SU-DHL-6 (cell line): ENCODE measurements around the gene AKR1C8.

ENCODE experiments used
- CTCF ChIP-seq: fragments of 200-600 bp; sonication (generic); IDR thresholded peaks from one replicate; pipeline ENCODE4 v1.5.1; 2017; ENCODE audit warnings: antibody characterized with exemption, mild to moderate bottlenecking, low read length, moderate library complexity; ENCODE audit not compliant: insufficient read depth, poor library complexity, severe bottlenecking
- EZH2phosphoT487 ChIP-seq: fragments of 200-600 bp; sonication (generic), shearing (Covaris generic); conservative IDR thresholded peaks from 2 replicates; pipeline ENCODE4 v1.6.1; 2018; ENCODE audit warnings: mild to moderate bottlenecking, antibody characterized with exemption, low read length, moderate library complexity, mixed read lengths

- TF ChIP-seq CTCF: no peak
- no peak for TF ChIP-seq EZH2phosphoT487
Measured at GRCh38 chr10:5233324-5233723, 48.4 kb upstream of the AKR1C8 start.
